ENCODE results near the gene CAPN5.

DNA sequence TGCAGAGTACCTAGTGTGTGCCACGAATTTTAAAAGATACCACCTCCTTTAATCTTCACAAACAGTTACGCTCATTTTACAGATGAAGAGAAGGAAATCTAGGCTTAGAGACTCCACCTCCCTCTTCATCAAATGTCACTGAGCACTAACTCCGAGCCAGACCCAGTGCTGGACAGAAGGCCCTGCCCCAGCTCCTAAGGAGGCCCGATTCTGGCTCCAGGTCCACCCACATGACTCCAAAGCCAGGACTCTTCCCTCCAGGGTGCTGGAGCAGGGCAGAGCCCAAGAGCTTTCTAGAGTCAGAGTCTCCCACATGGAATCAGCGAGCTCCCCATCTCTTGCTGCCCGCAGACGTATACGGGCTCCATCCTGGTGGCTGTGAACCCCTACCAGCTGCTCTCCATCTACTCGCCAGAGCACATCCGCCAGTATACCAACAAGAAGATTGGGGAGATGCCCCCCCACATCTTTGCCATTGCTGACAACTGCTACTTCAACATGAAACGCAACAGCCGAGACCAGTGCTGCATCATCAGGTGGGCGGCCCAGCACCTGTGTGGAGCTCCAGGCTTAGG lies 88.9 kb downstream of the CAPN5 start:
- no peak for TF ChIP-seq EZH2 (IDR thresholded peaks at IDR 0.05; ENCODE audit: borderline replicate concordance)
- TF ChIP-seq, protein P1, sequence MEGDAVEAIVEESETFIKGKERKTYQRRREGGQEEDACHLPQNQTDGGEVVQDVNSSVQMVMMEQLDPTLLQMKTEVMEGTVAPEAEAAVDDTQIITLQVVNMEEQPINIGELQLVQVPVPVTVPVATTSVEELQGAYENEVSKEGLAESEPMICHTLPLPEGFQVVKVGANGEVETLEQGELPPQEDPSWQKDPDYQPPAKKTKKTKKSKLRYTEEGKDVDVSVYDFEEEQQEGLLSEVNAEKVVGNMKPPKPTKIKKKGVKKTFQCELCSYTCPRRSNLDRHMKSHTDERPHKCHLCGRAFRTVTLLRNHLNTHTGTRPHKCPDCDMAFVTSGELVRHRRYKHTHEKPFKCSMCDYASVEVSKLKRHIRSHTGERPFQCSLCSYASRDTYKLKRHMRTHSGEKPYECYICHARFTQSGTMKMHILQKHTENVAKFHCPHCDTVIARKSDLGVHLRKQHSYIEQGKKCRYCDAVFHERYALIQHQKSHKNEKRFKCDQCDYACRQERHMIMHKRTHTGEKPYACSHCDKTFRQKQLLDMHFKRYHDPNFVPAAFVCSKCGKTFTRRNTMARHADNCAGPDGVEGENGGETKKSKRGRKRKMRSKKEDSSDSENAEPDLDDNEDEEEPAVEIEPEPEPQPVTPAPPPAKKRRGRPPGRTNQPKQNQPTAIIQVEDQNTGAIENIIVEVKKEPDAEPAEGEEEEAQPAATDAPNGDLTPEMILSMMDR (IDR thresholded peaks at IDR 0.05; ENCODE audit: poor library complexity), result no peak
